Skin of body (tissue), 2 donors: ENCODE data around the gene TACC3. TPM values are rescaled to one million over a fixed set of nuclear protein-coding genes. Genes with fewer than 3 reads are reported as not detected.
"Not testable (repeated sequence)": the region's sequence is repeated elsewhere in the genome, so short reads cannot be mapped to it uniquely, and the experiment has no call there.

Source experiments
- DNase-seq: peaks from one replicate; lab custom pipeline; 2025; lab: John Stamatoyannopoulos, UW
- total RNA-seq: library from RNA; depleted of rRNA; stranded (reverse); fragments of >200 nt; gene quantifications from one replicate; pipeline ENCODE4 v1.2.3, GENCODE V29; 2014

TACC3 gene
- 14.1 TPM for total RNA-seq

- DNase-seq = peak; percentile 90
Observed at GRCh38 chr4:1721003-1721665, at the start of gene TACC3, which contains the start of gene TMEM129. Gene TACC3, plus strand, starts transcription at chr4:1721521. Its CDS starts 1,901 bp downstream, at chr4:1723422. Gene TMEM129, minus strand, starts transcription at chr4:1721323. Its CDS starts 486 bp downstream, at chr4:1720837.

- no peak for DNase-seq
Observed at GRCh38 chr4:1673671-1674070, 47.6 kb upstream of the TACC3 start.

- no peak for DNase-seq
Observed at GRCh38 chr4:1674682-1675081, 46.6 kb upstream of the TACC3 start.

- no peak for DNase-seq
Observed at GRCh38 chr4:1675136-1675801, 46.1 kb upstream of the TACC3 start.

GRCh38 chr4:1675802-1676137, 45.6 kb upstream of the TACC3 start:
- no peak for DNase-seq

- no peak for DNase-seq
Observed at GRCh38 chr4:1676605-1677525, 44.5 kb upstream of the TACC3 start.

GRCh38 chr4:1678244-1678643, 43.1 kb upstream of the TACC3 start:
- no peak for DNase-seq

- DNase-seq = no peak
Observed at GRCh38 chr4:1682860-1683259, 38.5 kb upstream of the TACC3 start.

GRCh38 chr4:1683261-1683735, 38.0 kb upstream of the TACC3 start:
- DNase-seq = peak; percentile 44

GRCh38 chr4:1683736-1684505, 37.4 kb upstream of the TACC3 start, which contains the start of gene FAM53A:
Gene FAM53A, minus strand, starts transcription at chr4:1684313. Its CDS starts 15,572 bp downstream, at chr4:1668741.
- DNase-seq = peak; percentile 65

GRCh38 chr4:1684506-1685234, 36.7 kb upstream of the TACC3 start:
- DNase-seq = no peak

- no peak for DNase-seq
Observed at GRCh38 chr4:1685235-1686150, 35.8 kb upstream of the TACC3 start.

GRCh38 chr4:1686440-1687036, 34.8 kb upstream of the TACC3 start:
- no peak for DNase-seq

- DNase-seq = no peak
Observed at GRCh38 chr4:1690698-1691097, 30.6 kb upstream of the TACC3 start.

GRCh38 chr4:1691737-1692373, 29.5 kb upstream of the TACC3 start:
- DNase-seq = no peak

- DNase-seq = peak; percentile 34
Observed at GRCh38 chr4:1693131-1693896, 28.0 kb upstream of the TACC3 start.

- peak; percentile 35 for DNase-seq
Observed at GRCh38 chr4:1695913-1696312, 25.4 kb upstream of the TACC3 start.

- DNase-seq = not testable (repeated sequence)
Observed at GRCh38 chr4:1701671-1702070, 19.6 kb upstream of the TACC3 start.
